Left lung (tissue), 14 donors: Measurements from ENCODE around the gene PCSK2. TPM values are rescaled to one million over a fixed set of nuclear protein-coding genes. Genes with fewer than 3 reads are reported as not detected.

Source experiments
- ATAC-seq: fragments of 200-7000 bp; cut with Tn5 transposase; one replicate; pipeline ENCODE4 v1.9.1; 2020; ENCODE audit warnings: moderate library complexity
- DNase-seq, 4 donors: peaks; one replicate each; pipeline ENCODE4 v3.0.0-alpha.2; 2013 to 2020
- H3K27ac ChIP-seq, 2 donors: fragments of 200-600 bp; sonication (generic) in 1 of 2; one replicate each; pipeline versions ENCODE4 v1.5.0 to v1.8.0; 2020 to 2021
- H3K27me3 ChIP-seq, 2 donors: fragments of 200-600 bp; sonication (generic) in 1 of 2; one replicate each; pipeline versions ENCODE4 v1.5.0 to v1.8.0; 2020 to 2021
- H3K36me3 ChIP-seq, 2 donors: fragments of 200-600 bp; sonication (generic) in 1 of 2; one replicate each; pipeline versions ENCODE4 v1.5.0 to v1.8.0; 2020 to 2021
- H3K4me1 ChIP-seq, 2 donors: fragments of 200-600 bp; one replicate each; pipeline ENCODE4 v1.8.0; 2021
- H3K4me3 ChIP-seq, 2 donors: fragments of 200-600 bp; sonication (generic) in 1 of 2; one replicate each; pipeline versions ENCODE4 v1.5.0 to v1.8.0; 2020 to 2021; ENCODE audit warnings: mild to moderate bottlenecking in 1 of 2
- H3K9me3 ChIP-seq, 2 donors: fragments of 200-600 bp; sonication (generic) in 1 of 2; one replicate each; pipeline versions ENCODE4 v1.5.0 to v1.8.0; 2020 to 2021
- CTCF ChIP-seq, 2 donors: fragments of 200-600 bp; sonication (generic) in 1 of 2; IDR thresholded peaks; one replicate each; pipeline versions ENCODE4 v1.5.0 to v1.8.0; 2021; ENCODE audit warnings: antibody characterized with exemption in 2 of 2
- intact Hi-C, 2 donors: fragments of 100-400 bp; cut with DNase I; formaldehyde crosslinking; loops; one replicate each; pipeline versions ENCODE4 v1.11.2 to v1.14.2; 2022
- long read RNA-seq, 12 donors: library from polyadenylated mRNA in 2 of 12; unstranded in 2 of 12; transcript quantifications; one replicate each; pipeline ENCODE4 v2.0.0 and lab custom pipeline, GENCODE V29; 2019 to 2026
- polyA plus RNA-seq, 6 donors: library from polyadenylated mRNA; unstranded; fragments of 120-200 nt; gene quantifications; one replicate each; pipeline ENCODE4 v1.2.1, GENCODE V29; 2013; ENCODE audit not compliant: insufficient read length in 6 of 6
- total RNA-seq, 2 donors: library from RNA; stranded (reverse); fragmentation: NEBNext Ultra II Directional; extraction: Animal tissue kit (Norgen Biotek cat#: 25700); gene quantifications; one replicate each; pipeline ENCODE4 v1.2.1, GENCODE V29; 2021
- donor health status: DM: no; HTN: yes; CAD: no.
- donor health status: DM: no; HTN: no; CAD: no.

The PCSK2 gene
- total RNA-seq (10 to 100 TPM in 1 of 2 donors, 1 to 10 TPM in 1; 4.9 to 33.4 TPM), polyA plus RNA-seq (under 1 TPM; 0.32 to 0.92 (median 0.56) TPM)
- long read RNA-seq, donor 1, full-length matches to known transcripts: 1 of 1 reads
- long read RNA-seq, donor 1, partial matches to known transcripts: 0 of 1 reads
- long read RNA-seq, donor 1, other reads (novel, unspliced or antisense): 0 of 1 reads
- long read RNA-seq, donor 2: 0 reads
- long read RNA-seq, donor 3: 0 reads
- long read RNA-seq, donor 4, full-length matches to known transcripts: 10 of 15 reads
- long read RNA-seq, donor 4, partial matches to known transcripts: 4 of 15 reads
- long read RNA-seq, donor 4, other reads (novel, unspliced or antisense): 1 of 15 reads
- long read RNA-seq, donor 5, partial matches to known transcripts: 0 of 1 reads
- long read RNA-seq, donor 5, other reads (novel, unspliced or antisense): 0 of 1 reads
- long read RNA-seq, donor 6: 0 reads
- long read RNA-seq, donor 7: 0 reads
- long read RNA-seq, donor 8: 0 reads
- long read RNA-seq, donor 9: 0 reads
- long read RNA-seq, donor 10, full-length matches to known transcripts: 2 of 3 reads
- long read RNA-seq, donor 10, partial matches to known transcripts: 0 of 3 reads
- long read RNA-seq, donor 10, other reads (novel, unspliced or antisense): 1 of 3 reads
- long read RNA-seq, donor 11: 0 reads
- long read RNA-seq, donor 12: 0 reads

DNA sequence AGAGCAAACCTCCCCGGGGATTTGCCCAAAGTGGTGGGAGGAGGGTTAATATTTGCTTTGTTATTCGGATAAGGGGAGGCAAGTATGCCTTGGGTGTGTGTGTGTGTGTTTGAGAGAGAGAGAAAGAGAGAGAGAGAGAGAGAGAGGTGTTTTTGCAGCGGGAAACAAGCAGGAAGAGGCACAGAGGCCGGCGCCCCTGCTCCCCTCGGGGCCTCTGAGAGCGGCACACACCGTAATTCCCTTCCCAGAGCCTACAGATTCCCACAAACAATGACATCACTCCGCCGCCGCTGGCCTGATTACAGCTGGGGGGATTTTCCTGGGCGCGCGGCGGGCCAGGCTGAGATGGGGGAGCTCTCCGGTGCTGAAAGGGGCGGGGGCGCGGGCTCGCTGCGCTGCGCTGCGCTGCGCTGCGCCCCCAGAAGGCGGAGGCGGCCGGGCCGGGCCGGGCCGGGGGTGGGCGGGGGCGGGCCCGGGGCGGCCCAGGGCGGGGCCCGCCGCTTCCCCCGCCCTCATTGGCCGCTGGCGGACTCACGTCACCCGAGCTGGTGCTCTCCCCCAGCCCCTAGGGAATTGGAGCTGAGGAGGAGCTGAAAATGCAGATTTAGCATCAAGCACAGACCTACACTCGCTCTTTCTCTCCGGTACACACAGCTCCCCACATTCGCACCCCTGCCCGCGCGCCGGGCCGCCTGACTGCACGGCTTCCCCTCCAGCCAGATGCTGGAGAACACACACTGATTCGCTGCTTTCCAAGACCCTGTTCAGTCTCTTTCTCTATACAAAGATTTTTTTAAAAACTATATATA lies at the start of gene PCSK2:
TSS of gene PCSK2 (plus strand) at position 631 of the 809 bp plus-strand sequence. CDS start 266 bp downstream, outside the sequence.
- peak within 1 kb of the TSS; percentile 24 to 33 for H3K4me3 ChIP-seq
- DNase-seq (peak; percentile 43 to 78 (median 62)), ATAC-seq (peak; percentile 94)
- peaks cover 21 to 78% of the 10 kb centered on the region in 2 donors for H3K27me3 ChIP-seq
- no peak for TF ChIP-seq CTCF (IDR thresholded peaks at IDR 0.05)
- intact Hi-C loops: no loop called here
- peaks cover 0 to 6% of the 10 kb centered on the region in 2 donors for H3K4me1 ChIP-seq
- no peak within 1 kb of the TSS for H3K27ac ChIP-seq
- no peaks in the 10 kb centered on the region for H3K9me3 ChIP-seq
- H3K36me3 ChIP-seq: no peaks in the 10 kb centered on the region

DNA sequence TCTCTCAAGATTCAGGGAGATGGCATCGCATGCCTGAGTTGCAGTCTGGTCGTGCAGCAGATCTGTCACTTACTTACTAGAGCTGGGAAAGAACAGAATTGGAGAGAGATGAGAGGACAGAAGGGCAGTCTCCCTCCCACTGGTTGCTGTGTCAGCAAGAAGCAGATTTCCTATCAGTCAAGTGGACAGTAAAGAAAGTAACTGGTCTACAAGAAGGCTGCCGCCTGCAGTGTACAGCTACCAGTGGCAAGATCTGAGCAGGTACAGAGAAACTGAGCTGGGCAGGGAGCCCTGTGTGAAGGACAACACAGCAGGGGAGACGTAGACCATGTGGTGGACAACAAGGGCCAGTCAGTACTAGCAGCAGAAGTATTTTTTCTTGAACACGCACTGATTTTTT lies 49.5 kb upstream of the PCSK2 start:
- TF ChIP-seq CTCF (IDR thresholded peaks at IDR 0.05): no peak
- Histone ChIP-seq H3K36me3 (no peaks in the 10 kb centered on the region), H3K27ac (no peak overlapping the region), H3K4me1 (no peaks in the 10 kb centered on the region), H3K27me3 (no peaks in the 10 kb centered on the region), H3K4me3 (no peak overlapping the region), H3K9me3 (peaks cover 0 to 8% of the 10 kb centered on the region in 2 donors)
- ATAC-seq: no peak
- DNase-seq: no peak
- intact Hi-C loops: no loop called here

GRCh38 chr20:17179840-17180239 lies 47.0 kb upstream of the PCSK2 start:
- intact Hi-C loops: no loop called here
- ATAC-seq (no peak), DNase-seq (no peak)
- H3K9me3 ChIP-seq: peaks cover 0 to 19% of the 10 kb centered on the region in 2 donors
- H3K27ac ChIP-seq: no peak overlapping the region
- no peaks in the 10 kb centered on the region for H3K4me1 ChIP-seq
- no peaks in the 10 kb centered on the region for H3K36me3 ChIP-seq
- TF ChIP-seq CTCF (IDR thresholded peaks at IDR 0.05): no peak
- H3K4me3 ChIP-seq: no peak overlapping the region
- H3K27me3 ChIP-seq: no peaks in the 10 kb centered on the region

GRCh38 chr20:17189976-17190695 lies 36.7 kb upstream of the PCSK2 start:
- Histone ChIP-seq H3K4me3 (no peak overlapping the region), H3K27me3 (no peaks in the 10 kb centered on the region), H3K9me3 (peaks cover 0 to 11% of the 10 kb centered on the region in 2 donors), H3K36me3 (no peaks in the 10 kb centered on the region), H3K27ac (no peak overlapping the region), H3K4me1 (no peaks in the 10 kb centered on the region)
- no peak for ATAC-seq
- intact Hi-C loops: no loop called here
- TF ChIP-seq CTCF (IDR thresholded peaks at IDR 0.05): no peak
- no peak for DNase-seq
